Measurements from ENCODE around the gene RIMS3. TPM values are rescaled to one million over a fixed set of nuclear protein-coding genes. Genes with fewer than 3 reads are reported as not detected.
"Not testable (repeated sequence)": the region's sequence is repeated elsewhere in the genome, so short reads cannot be mapped to it uniquely, and the experiment has no call there.

RIMS3 gene
- total RNA-seq, 2 donors from 2014 or later, result 2.9 to 3.6 TPM

DNA sequence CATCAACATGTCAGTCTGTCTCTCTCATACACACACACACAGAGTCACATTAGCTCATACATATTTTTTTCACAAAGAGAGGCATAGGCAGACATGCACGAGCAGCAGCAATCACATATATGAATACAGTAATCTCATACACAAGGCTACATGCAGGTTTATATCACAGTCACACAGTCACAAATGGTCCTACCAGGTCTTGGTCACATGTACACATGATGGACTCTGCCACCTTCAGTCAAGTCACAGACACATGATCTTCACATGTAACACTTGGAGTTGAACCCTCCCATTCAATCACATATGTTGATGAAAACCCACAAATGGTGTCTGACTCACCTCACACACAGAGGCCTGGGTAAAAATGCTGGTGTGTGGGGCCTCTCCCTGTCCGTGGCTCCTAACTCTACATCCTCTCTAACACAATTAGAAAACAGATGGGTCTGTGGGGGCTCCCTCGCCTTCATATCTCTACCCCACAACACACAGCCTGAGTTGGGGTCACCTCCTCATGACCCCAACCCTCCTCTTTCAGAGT is 27.9 kb downstream of the RIMS3 start:
- intact Hi-C loops (cut with DNase I), result no loop called here
- DNase-seq (no peak), ATAC-seq (no peak)

DNA sequence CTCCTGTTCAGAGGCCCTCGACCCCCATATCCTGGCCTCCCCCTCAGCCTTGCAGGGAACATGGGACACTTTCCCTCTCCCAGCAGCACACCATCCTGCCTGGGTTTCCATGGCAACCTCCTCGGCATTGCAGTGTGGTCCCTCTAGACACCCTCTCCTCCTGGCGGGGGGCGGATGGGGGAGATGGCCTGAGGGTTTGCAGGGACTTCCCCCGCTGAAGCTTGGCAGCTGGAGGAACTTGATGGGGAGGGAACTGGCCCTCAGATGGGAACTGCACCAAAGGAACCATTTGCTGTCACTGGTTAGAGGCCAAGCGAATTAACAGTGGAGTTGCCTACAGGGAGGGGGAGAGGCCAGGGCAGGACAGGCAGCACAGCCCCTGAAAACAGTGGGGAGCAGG is 28.7 kb downstream of the RIMS3 start:
- DNase-seq (no peak), ATAC-seq (no peak)
- intact Hi-C loops (cut with DNase I), result no loop called here

DNA sequence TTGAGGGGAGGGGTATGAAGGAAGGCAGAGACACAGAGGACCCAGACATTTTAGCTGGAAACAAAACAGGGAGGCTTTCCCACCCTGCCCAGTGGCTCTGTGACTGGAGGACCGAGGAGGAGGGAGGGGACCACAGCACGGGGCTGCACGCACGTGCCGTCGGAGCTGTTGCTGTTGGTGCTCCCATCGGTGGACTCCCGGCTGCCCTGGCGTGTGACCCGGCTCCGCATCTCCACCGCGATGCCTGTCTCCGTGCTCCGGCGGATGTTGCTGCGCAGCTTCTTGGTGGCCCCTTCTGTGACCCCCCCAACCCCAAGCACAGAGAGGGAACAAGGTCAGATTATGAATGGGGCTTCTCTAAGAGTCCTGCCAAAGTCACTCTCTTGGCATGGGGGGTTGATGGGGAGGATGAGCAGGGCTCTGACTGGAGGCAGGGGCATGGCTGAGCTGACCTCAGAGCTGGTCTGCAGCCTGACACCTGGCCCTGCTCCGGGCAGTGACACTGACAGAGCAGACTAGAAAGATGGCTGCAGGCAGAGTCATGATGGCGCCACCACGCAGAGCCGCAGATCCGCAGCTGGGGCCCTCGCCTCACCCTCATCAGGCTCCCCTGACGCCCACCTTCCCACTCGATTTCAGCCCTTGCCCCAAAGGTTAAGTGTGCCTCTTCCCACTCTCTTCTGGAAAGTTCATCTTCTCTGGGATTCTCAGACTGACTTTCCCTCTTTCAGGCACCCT is 29.6 kb downstream of the RIMS3 start:
- DNase-seq (no peak), ATAC-seq (no peak)
- intact Hi-C loops (cut with DNase I), result no loop called here

DNA sequence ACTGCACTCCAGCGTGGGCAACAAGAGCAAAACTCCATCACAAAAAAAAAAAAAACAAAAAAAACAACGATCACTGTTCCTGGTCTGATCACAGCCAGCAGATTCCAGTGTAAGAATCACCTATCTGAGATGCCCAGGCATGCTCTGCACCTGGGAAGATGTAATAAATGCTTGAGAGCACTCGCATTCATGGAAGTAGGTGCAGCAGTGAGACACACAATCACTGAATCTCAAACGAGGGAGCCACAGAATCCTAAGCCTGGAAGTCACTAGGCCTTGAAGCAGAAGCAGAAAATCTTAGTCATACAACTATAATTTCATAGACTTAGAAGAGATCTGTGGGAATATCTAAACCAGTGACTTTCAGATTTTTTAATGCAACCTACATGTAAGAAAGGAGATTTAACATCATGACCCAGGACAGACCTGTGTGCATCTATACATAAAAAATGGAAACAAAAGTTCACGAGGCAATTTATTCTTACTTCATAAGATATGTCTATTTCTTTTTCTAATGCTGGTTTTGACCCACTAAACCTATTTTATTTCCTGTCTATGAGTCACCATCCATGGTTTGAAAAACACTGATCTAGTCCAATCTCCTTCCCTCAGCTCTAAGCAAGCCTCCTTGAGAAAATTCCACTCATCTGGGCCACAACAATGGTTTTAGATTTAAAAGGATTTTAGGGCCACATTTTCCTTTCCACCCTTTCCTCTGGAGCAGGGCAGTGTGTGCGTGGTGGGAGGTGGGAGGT is 30.4 kb downstream of the RIMS3 start:
- DNase-seq (no peak), ATAC-seq (no peak)
- intact Hi-C loops (cut with DNase I), result loop anchor here in 1 of 2 donors (5.0 kb wide), 1 partner anchor 32 kb away; the partner anchor contains the start of gene RIMS3

DNA sequence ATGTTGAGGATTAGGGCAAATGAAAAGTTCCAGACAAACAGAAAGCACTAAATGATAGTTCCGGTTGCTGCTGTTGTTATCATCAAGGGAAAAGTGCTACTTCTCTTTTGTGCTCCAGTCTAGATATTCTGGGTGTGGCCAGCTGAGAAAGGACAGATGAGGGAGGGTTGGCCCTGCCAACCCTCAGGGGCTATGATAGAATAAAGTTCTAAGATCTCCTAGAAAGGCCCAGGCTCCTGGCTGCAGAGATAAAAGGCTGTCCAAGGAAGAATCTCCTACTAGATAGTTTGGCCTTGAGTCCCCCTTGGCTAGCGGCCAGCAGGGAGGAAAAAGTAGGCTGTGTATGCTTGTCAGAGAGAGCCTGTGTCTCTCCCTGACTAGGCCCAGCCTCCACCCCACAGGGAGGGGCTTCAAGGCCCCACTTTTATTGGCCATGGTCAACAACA is 31.5 kb downstream of the RIMS3 start:
- ATAC-seq, result peak; percentile 41 to 59
- DNase-seq, result peak; percentile 60
- intact Hi-C loops (cut with DNase I), result loop anchor here in 1 of 2 donors (5.0 kb wide), 1 partner anchor 33 kb away; the partner anchor contains the start of gene RIMS3

DNA sequence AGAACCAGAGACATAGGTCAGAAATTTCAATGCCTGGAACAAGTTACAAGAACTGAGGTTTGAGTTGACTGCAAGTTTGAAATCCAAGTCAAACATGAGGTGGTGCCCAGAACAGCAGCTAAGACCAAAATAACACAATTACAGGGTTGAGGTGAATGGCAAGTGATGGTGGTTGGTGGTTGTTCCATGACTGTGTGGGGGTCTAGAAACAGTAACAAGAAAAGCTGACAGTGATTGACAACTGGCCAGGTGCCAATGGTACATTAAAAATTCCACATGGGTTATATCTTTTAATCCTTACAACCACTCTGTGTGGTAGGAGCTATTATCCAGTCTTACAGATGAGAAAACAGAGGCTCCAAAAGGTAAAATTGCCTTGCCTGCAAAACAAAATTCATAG is 32.0 kb downstream of the RIMS3 start:
- ATAC-seq (no peak), DNase-seq (no peak)
- intact Hi-C loops (cut with DNase I), result loop anchor here in 1 of 2 donors (5.0 kb wide), 1 partner anchor 34 kb away; the partner anchor contains the start of gene RIMS3

DNA sequence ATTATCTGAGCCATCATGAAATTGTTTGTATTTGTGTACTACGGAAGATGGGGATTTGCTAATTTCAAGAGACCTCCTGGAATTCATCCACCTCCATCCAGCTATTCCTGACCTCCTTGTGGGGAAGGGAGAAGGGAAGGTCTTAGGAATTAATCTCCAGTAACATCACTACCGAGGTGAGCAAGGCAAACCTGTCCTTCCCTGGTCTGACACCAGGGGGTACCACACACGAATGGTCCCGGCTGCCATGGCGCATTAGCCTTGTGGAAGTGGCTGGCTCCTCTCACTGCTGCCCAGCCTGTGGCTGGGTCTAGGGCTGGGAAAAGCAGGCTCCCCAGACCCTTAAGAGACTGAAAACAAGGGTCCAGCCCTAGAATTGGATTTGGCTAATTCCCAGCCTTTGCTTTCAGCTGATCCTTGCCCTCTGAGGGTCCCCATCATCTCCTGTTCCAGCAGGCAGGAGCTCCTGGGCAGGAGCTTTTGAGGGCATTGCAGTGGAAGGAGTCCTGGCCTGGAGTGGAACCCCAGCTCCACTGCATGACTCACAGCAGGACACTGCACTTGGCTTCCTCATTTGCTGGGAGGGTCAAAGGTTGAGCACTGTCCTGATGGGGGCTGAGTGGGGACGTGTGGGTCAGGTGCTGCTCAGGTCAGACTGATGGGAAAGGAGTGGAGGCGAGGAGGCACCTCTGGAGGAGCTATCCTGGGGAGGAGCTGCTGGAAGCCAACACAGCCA is 34.8 kb downstream of the RIMS3 start:
- ATAC-seq (peak in 1 of 2 donors; percentile 55), DNase-seq (no peak)
- intact Hi-C loops (cut with DNase I), result loop anchor here in 1 of 2 donors (5.0 kb wide), 1 partner anchor 37 kb away; the partner anchor contains the start of gene RIMS3

DNA sequence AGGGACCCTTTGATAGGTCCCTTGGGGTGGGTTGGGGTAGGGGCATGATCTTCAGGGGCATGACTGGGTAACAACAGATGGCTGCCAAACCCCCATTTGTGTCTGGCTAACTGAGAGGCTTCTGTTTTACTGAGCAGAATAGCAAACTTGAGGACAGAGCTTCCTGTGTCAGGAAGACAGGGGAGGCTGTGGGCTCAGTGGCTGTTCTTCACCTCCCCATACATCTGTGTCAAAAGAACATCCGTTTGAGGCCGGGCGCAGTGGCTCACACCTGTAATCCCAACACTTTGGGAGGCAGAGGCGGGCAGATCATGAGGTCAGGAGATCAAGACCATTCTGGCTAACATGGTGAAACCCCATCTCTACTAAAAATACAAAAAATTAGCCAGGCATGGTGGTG is 35.9 kb downstream of the RIMS3 start:
- intact Hi-C loops (cut with DNase I); ATAC-seq; DNase-seq: not testable (repeated sequence)

DNA sequence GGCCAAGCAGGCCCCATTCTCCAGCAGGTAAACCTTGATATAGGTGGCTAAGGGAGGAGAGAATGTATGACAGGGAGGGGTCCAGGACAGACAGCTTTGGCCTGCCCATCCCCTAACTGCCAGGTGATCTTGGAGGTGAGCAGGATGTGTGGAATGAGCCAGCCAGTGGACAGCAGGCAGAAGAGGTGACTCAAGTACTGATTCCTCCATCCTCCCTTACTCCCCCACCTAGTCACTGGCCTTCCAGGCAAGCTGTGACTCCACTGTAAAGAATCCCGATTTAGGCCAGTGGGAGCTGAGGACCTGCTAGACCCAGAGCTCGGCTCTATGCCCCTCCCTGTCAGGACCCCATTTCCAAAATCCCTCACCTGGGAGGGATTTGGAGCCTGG is 36.6 kb downstream of the RIMS3 start:
- ATAC-seq (no peak), DNase-seq (no peak)
- intact Hi-C loops (cut with DNase I), result no loop called here

DNA sequence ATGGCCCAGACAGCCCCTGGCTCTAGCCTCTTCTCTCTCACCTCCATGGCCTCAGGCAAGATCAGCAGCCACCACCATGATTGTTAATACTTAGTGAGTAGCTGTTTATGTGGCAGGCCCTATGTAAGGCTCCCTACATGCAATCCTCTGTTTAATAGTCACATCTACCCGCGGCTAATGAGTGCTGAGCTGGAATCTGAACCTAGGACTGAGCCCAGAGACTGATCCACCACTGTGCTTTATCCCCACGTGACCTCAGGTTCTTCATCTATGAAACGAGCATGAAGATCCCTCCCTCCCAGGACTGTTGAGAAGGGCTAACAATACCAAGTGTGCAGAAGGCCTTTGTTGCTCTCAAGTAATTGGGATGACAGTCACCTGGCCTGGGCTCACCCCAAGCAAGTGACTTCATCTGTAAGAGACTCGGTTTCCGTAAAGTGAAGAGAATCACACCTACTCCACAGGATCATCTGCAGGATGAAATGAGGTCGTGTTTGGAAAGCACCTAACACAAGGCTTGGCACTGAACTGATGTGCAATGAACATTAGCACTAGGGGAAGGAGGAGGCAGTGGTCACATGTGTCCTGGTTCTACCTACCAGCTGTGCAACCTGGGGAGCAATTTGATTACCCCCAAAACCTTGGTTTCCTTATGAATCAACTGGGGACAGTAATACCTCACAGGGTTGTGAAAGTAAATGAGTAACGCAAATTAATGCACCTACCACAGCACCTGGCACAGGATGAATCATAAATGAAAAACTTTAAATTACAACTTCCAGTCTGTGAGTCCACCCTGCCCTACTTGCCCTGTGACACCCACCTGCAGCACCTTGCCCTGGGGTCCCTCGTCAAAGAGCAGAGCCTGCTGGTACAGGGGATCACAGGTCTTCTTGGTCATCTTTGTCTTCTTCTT is 37.2 kb downstream of the RIMS3 start:
- ATAC-seq (no peak), DNase-seq (no peak)
- intact Hi-C loops (cut with DNase I), result no loop called here

DNA sequence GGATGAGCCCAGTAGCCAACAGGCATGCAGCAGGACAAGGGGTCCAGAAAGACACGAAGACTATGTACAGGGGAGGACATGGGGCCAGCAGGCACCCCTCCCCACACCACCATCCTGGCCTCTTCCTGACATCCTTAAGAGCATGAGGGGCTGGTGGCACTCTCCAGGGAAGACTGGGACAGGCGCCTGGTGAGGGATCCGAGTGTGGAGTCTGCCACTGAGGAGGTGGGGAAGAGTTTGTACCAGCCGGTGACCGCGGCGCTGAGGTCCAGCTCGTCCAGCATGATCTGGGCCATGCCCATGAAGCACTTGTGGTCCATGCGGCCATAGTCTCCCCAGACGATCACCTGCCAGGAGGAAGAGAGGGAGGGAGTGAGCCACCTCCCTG is 39.1 kb downstream of the RIMS3 start:
- intact Hi-C loops (cut with DNase I), result no loop called here
- DNase-seq, result no peak
- ATAC-seq, result no peak

DNA sequence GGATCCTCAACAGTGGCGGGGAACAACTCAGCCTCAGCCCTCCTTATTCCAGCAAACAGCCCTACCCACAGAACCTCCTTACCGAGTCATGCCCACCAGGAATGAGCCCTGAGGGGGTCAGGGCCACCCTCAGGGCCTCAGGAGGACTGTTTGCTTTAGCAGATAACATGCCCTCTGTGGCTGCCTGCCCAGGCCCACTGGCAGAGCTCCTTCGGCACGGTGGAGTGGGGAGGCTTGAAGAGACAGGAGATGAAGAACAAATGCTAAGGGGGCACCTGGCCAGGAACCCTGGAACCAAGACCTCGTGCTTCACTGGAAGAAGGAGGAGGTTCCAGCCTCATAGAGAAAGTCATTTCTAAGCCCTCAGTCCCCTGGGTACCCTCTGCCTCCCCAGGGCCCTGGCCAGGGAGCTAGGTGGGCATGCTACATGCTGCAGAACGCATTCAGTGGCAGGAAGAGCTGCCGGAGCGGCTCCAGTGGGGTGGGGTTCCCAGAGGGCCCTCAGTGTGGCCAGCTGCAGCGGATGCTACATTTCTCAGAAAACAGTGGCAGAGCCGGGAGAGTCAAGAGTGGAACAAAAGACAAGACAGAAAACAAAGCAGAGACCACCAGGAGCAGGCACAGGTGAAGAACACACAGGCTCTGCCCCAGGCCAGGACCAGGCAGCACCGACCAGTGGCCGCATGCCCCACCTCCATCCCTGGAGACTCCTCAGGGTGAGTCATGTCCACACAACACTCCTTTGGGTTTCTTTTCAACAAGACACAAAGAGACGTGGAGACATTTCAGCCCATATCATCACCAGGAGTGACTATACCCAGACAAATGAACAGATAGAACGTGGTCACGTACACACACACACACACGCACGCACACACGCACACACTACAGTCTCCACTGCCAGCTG is 39.8 kb downstream of the RIMS3 start:
- ATAC-seq, result no peak
- intact Hi-C loops (cut with DNase I), result no loop called here
- DNase-seq, result no peak

DNA sequence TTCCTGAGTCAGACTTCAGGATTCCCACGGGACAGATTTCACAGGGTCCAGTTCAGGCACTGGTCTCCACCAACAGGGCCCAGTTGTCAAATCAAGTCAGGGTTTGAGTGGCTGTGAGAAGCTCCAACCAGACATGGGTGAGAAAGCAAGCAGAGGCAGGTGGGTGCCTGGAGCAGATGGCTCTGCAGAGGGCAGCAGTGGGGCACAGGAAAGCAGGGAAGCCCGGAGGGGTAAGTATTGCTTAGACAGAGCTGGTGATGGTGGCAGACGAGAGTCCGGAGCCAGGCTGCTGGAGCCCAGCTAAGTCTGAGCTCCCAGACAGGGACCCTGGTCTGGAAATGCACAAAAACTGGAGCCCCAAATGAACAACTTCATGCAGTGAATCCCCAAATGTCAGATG is 40.4 kb downstream of the RIMS3 start:
- intact Hi-C loops (cut with DNase I), result no loop called here
- ATAC-seq, result peak; percentile 70 to 80
- no peak for DNase-seq

DNA sequence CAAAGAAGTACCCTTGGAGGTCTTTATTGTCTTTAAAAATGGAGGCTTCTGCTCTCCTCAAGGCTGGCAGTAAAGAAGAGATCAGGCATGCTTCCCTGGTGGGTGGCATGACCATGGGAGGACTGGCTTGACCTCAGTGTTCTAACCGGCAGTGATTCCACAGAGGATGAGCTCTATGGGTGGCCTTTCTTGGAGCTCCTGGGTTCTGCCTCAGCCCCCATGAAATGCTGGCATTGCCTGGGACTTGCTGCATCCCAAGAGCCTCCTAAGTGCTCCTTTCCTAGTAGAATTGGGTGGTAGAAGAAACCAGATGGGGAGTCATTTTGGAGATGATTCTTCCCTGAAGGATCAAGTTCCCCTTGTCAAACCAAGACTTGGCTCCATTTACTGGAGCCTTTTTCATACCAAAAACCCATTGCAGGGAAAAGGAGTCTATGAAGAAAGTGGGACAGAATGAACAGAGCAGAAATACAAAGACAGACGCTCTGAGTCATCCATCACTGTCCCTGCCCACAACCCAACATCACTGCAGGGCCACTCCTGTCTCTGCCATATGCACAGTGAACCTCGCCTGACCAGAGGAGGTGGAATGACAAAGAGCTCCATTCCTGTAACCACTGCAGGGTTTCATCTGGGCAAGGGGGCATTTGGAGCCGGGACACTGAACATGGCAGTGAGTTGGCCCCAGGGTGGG is 42.4 kb downstream of the RIMS3 start:
- ATAC-seq (no peak), DNase-seq (no peak)
- intact Hi-C loops (cut with DNase I), result no loop called here

DNA sequence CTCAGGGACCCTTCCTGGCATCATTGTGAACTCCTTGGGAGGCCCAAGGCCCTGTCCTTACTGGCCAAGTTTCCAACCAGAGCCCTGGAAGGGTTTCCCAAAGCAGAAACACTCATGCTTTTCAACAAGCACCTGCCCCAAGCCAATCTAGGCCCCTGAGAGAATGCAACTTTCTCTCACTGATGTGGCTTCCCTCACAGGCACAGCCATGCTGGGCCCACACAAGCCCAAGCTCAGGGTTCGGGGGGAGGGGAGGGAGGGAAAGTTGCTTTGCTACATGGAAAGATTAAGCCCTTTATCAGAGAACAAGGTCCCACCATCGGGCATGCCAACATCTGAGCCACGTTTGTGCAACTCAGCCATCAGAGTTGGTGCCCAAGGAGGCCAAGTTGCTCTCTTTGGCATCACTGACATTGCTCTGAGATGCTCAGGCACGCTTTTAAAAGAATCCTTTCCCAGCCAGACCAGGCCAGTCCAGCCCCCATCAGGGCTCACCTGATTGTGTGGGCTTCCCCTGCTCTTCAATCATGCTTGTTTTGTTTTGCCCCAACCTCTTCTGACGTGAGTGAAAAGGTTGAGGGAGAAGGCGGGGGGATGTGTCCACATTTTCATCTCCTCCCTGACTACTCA is 43.5 kb downstream of the RIMS3 start:
- intact Hi-C loops (cut with DNase I), result no loop called here
- no peak for DNase-seq
- ATAC-seq, result no peak

DNA sequence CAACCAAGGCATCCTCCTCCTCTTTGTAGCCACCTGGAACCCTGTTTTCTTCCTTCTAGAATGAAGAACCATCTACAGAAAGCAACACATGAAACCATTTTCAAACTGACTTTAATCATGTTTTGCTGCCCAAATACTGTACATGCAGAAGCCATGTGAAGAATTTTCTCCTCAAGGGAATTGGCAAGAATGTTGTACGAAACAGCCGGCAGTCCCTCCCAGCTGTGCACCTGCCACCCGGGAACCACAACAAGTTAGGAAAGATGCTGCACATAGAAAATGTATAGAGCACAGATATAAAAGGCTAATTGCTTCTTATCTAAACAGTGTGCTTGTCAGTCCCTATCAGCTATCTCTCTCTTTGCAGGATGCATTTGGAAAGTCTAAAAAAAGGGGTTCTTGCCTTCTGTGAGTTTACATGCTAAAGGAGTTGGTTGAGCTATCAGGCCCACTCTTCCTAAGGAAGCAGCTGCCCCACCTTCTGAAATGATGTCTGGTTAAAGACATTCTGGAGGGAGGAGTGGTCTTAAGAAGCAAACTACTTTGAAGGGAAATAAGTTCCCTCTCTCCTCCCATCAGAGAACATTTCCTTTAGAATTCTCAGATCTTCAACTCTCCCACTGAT is 44.8 kb downstream of the RIMS3 start:
- intact Hi-C loops (cut with DNase I), result no loop called here
- ATAC-seq (no peak), DNase-seq (no peak)

Measured in left cardiac atrium (tissue), 4 donors.